Body of pancreas (tissue), 4 donors: ENCODE measurements around the gene CLEC10A.

Experiments used
- CTCF ChIP-seq, 7 experiments: fragments of 450-650 bp in 4 of 7; fragments of 200-600 bp in 3 of 7; sonication (generic) in 3 of 7; IDR thresholded peaks; one replicate each; pipeline ENCODE4 v1.5.1; 2016 to 2019; ENCODE audit warnings: antibody characterized with exemption in 7 of 7
- POLR2A ChIP-seq, 3 donors: fragments of 450-650 bp; IDR thresholded peaks; one replicate each; pipeline ENCODE4 v1.6.1; 2016; ENCODE audit warnings: antibody characterized with exemption in 3 of 3, mild to moderate bottlenecking in 2 of 3

GRCh38 chr17:7078711-7079110 lies 1.3 kb downstream of the CLEC10A start:
- TF ChIP-seq CTCF (IDR thresholded peaks at IDR 0.05) (no peak), POLR2A (IDR thresholded peaks at IDR 0.05) (no peak)
